Kidney (tissue), 14 donors: Measurements from ENCODE around the gene RCN2. TPM values are rescaled to one million over a fixed set of nuclear protein-coding genes. Genes with fewer than 3 reads are reported as not detected.
A peak's percentile ranks its signal among the peaks of the same experiment; 100 is the strongest.

Experiments used
- DNase-seq, 5 donors: peaks; one replicate each; pipeline ENCODE4 v3.0.0-alpha.2; 2013 to 2020
- FAIRE-seq: peaks from 2 replicates; lab custom pipeline; 2012; peaks lifted over from hg19 to GRCh38; lab: Jason Lieb, UNC
- H3K27ac ChIP-seq, 2 donors: one replicate each; pipeline ENCODE4 v1.7.0; 2013; ENCODE audit warnings: low read depth in 2 of 2, low read length in 2 of 2, inconsistent platforms in 1 of 2
- H3K27me3 ChIP-seq: one replicate; pipeline ENCODE4 v1.7.1; 2013; ENCODE audit warnings: low read length, inconsistent platforms; ENCODE audit not compliant: control insufficient read depth, insufficient read depth
- H3K36me3 ChIP-seq, 3 donors: one replicate each; pipeline versions ENCODE4 v1.7.0 to v1.7.1; 2013; ENCODE audit warnings: low read length in 3 of 3, control low read depth in 1 of 3, inconsistent platforms in 1 of 3; ENCODE audit not compliant: insufficient read depth in 3 of 3, control insufficient read depth in 2 of 3
- H3K4me1 ChIP-seq, 3 donors: one replicate each; pipeline versions ENCODE4 v1.7.0 to v1.7.1; 2013; ENCODE audit warnings: low read length in 3 of 3, inconsistent platforms in 1 of 3, low read depth in 1 of 3; ENCODE audit not compliant: control insufficient read depth in 2 of 3, insufficient read depth in 2 of 3
- H3K4me3 ChIP-seq, 3 donors: one replicate each; pipeline versions ENCODE4 v1.7.0 to v1.8.1; 2013; ENCODE audit warnings: low read length in 3 of 3, control low read depth in 1 of 3, inconsistent platforms in 1 of 3
- H3K9ac ChIP-seq, 3 donors: one replicate each; pipeline versions ENCODE4 v1.7.0 to v1.7.1; 2013; ENCODE audit warnings: low read length in 3 of 3, control low read depth in 1 of 3, inconsistent platforms in 1 of 3
- H3K9me3 ChIP-seq, 3 donors: one replicate each; pipeline versions ENCODE4 v1.7.0 to v1.7.1; 2013; ENCODE audit warnings: low read length in 3 of 3, control low read depth in 1 of 3, inconsistent platforms in 1 of 3; ENCODE audit not compliant: control insufficient read depth in 2 of 3, insufficient read depth in 1 of 3
- intact Hi-C: fragments of 100-400 bp; cut with DNase I; formaldehyde crosslinking; loops from one replicate; pipeline ENCODE4 v1.11.1; 2022
- polyA plus RNA-seq: library from polyadenylated mRNA; stranded (reverse); fragments of 350-450 nt; fragmentation: Illumina TruSeq; extraction: RNeasy Lipid Tissue Mini Kit (QIAGEN cat#74804); gene quantifications from one replicate; pipeline ENCODE4 v1.2.3, GENCODE V29; 2014; ENCODE audit warnings: low read depth, low replicate concordance; ENCODE audit not compliant: insufficient read depth
- total RNA-seq: library from RNA; stranded (reverse); fragmentation: NEBNext Ultra II Directional; extraction: Animal tissue kit (Norgen Biotek cat#: 25700); gene quantifications from one replicate; pipeline ENCODE4 v1.2.1, GENCODE V29; 2021
- TF ChIP-seq, protein P1 (sequence below): IDR thresholded peaks from 3 replicates; pipeline ENCODE4 v1.5.1; 2012; ENCODE audit warnings: mild to moderate bottlenecking, moderate library complexity, borderline replicate concordance; ENCODE audit not compliant: insufficient read depth; ENCODE audit errors: extremely low read depth
- donor health status: control.
- donor health status: control.
- donor health status: control.
- donor health status: control.
- donor health status: control.
- donor health status: DM: yes; HTN: yes; CAD: no.
- donor health status: Normal renal cell carcinoma (clear cell type).

Gene RCN2
- total and polyA plus RNA-seq, 2 donors from 2014 or later, result 40.0 to 44.5 TPM

- Histone ChIP-seq H3K27me3 (no peaks in the 10 kb centered on the region), H3K4me3 (no peak overlapping the region), H3K36me3 (no peaks in the 10 kb centered on the region), H3K27ac (no peak overlapping the region), H3K4me1 (peaks cover 0 to 6% (median 5%) of the 10 kb centered on the region in 3 donors), H3K9me3 (no peaks in the 10 kb centered on the region), H3K9ac (no peak overlapping the region)
- no peak for DNase-seq
- no peak for FAIRE-seq
- TF ChIP-seq, protein P1, sequence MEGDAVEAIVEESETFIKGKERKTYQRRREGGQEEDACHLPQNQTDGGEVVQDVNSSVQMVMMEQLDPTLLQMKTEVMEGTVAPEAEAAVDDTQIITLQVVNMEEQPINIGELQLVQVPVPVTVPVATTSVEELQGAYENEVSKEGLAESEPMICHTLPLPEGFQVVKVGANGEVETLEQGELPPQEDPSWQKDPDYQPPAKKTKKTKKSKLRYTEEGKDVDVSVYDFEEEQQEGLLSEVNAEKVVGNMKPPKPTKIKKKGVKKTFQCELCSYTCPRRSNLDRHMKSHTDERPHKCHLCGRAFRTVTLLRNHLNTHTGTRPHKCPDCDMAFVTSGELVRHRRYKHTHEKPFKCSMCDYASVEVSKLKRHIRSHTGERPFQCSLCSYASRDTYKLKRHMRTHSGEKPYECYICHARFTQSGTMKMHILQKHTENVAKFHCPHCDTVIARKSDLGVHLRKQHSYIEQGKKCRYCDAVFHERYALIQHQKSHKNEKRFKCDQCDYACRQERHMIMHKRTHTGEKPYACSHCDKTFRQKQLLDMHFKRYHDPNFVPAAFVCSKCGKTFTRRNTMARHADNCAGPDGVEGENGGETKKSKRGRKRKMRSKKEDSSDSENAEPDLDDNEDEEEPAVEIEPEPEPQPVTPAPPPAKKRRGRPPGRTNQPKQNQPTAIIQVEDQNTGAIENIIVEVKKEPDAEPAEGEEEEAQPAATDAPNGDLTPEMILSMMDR, result no peak
- intact Hi-C loops, result no loop called here
These were observed 2.4 kb upstream of the RCN2 start for GRCh38 chr15:76929011-76929760.

DNA sequence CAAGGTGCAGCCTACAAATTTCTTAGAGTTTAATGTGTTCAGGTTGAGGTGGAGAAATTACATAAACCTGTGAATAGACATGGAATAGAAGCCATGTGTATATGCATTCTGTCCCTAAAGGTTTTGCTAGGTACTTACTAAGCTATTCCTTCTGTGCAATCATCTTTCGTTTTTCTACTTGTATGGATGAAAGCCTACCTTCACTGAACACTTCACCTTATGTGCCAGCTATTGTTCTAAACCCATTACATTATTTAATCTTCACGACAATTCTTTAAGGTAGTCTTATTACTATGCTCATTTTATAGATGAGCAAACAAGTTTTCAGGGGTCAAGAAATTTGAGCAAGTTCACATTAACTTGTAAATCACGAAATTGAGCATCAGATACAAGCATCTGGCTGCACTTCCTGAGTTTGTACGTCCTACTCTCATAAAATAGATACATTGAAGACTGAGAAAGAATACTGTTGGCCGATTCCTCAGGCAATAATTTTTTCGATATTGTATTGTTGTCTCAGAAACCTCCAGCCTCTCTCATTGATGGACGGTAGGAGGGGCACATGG, 635 bp upstream of the RCN2 start:
- Histone ChIP-seq H3K9ac (peak overlapping the region in 2 of 3 donors; percentile 47 to 63), H3K4me1 (peaks cover 5 to 6% (median 6%) of the 10 kb centered on the region in 3 donors), H3K36me3 (peaks cover 0 to 5% (median 4%) of the 10 kb centered on the region in 3 donors), H3K4me3 (peak overlapping the region; percentile 67 to 75 (median 74)), H3K27ac (peak overlapping the region; percentile 30 to 39), H3K27me3 (no peaks in the 10 kb centered on the region), H3K9me3 (no peaks in the 10 kb centered on the region)
- TF ChIP-seq, protein P1, result no peak
- FAIRE-seq, result no peak
- DNase-seq, result no peak
- intact Hi-C loops, result no loop called here

- Histone ChIP-seq H3K4me1 (peaks cover 5 to 6% (median 6%) of the 10 kb centered on the region in 3 donors), H3K4me3 (peak overlapping the region; percentile 67 to 78 (median 73)), H3K9ac (peak overlapping the region; percentile 69 to 87 (median 84)), H3K27me3 (no peaks in the 10 kb centered on the region), H3K27ac (peak overlapping the region in 1 of 2 donors; percentile 29), H3K9me3 (no peaks in the 10 kb centered on the region), H3K36me3 (peaks cover 0 to 11% (median 7%) of the 10 kb centered on the region in 3 donors)
- TF ChIP-seq, protein P1, result no peak
- FAIRE-seq (no peak), DNase-seq (peak in 3 of 5 donors; percentile 31 to 61 (median 36))
- intact Hi-C loops, result no loop called here
These were observed 802 bp downstream of the RCN2 start for GRCh38 chr15:76932135-76932966.
